Uterus (tissue), 2 donors: ENCODE results near the gene HOMER2.

Source experiments
- CTCF ChIP-seq, 4 experiments: fragments of 200-600 bp in 2 of 4; fragments of 450-650 bp in 2 of 4; sonication (generic) in 2 of 4; IDR thresholded peaks; one replicate each; pipeline ENCODE4 v1.5.1; 2016 to 2019; ENCODE audit warnings: antibody characterized with exemption in 4 of 4, mild to moderate bottlenecking in 2 of 4, moderate library complexity in 1 of 4
- POLR2A ChIP-seq, 2 donors: fragments of 450-650 bp; IDR thresholded peaks; one replicate each; pipeline ENCODE4 v1.6.1; 2016; ENCODE audit warnings: antibody characterized with exemption in 2 of 2, mild to moderate bottlenecking in 1 of 2, moderate library complexity in 1 of 2

- TF ChIP-seq CTCF (IDR thresholded peaks at IDR 0.05) (no peak), POLR2A (IDR thresholded peaks at IDR 0.05) (no peak)
These were observed 150.0 kb downstream of the HOMER2 start for GRCh38 chr15:82802497-82802896.
